ENCODE data around the gene FRS2.

Gene FRS2

GRCh38 chr12:69467366-69467765 lies 2.8 kb upstream of the FRS2 start:
- no peak for DNase-seq

GRCh38 chr12:69468237-69469026 lies 1.8 kb upstream of the FRS2 start:
- no peak for DNase-seq

- DNase-seq, result no peak
These were observed 367 bp upstream of the FRS2 start for GRCh38 chr12:69469854-69470188.

GRCh38 chr12:69471076-69471430 lies 865 bp downstream of the FRS2 start:
- DNase-seq, result no peak

GRCh38 chr12:69471667-69472385 lies 1.6 kb downstream of the FRS2 start:
- no peak for DNase-seq

GRCh38 chr12:69473262-69473661 lies 3.1 kb downstream of the FRS2 start:
- DNase-seq, result no peak

GRCh38 chr12:69474456-69474855 lies 4.3 kb downstream of the FRS2 start:
- DNase-seq, result no peak

GRCh38 chr12:69475237-69475975 lies 5.2 kb downstream of the FRS2 start:
- DNase-seq, result no peak

GRCh38 chr12:69476276-69477017 lies 6.3 kb downstream of the FRS2 start:
- no peak for DNase-seq

GRCh38 chr12:69479675-69480074 lies 9.5 kb downstream of the FRS2 start:
- DNase-seq, result no peak

GRCh38 chr12:69480698-69481097 lies 10.5 kb downstream of the FRS2 start:
- no peak for DNase-seq

GRCh38 chr12:69481133-69481532 lies 10.9 kb downstream of the FRS2 start:
- no peak for DNase-seq

- DNase-seq, result no peak
These were observed 13.5 kb downstream of the FRS2 start for GRCh38 chr12:69483700-69484099.

- no peak for DNase-seq
These were observed 14.2 kb downstream of the FRS2 start for GRCh38 chr12:69484428-69484827.

GRCh38 chr12:69490920-69491643 lies 20.9 kb downstream of the FRS2 start:
- DNase-seq, result no peak

GRCh38 chr12:69492739-69493138 lies 22.6 kb downstream of the FRS2 start:
- DNase-seq, result no peak

GRCh38 chr12:69495071-69495470 lies 24.9 kb downstream of the FRS2 start:
- DNase-seq, result no peak

GRCh38 chr12:69497308-69498026 lies 27.3 kb downstream of the FRS2 start:
- DNase-seq, result no peak

- no peak for DNase-seq
These were observed 30.4 kb downstream of the FRS2 start for GRCh38 chr12:69500631-69501030.

- DNase-seq, result no peak
These were observed 31.1 kb downstream of the FRS2 start for GRCh38 chr12:69501154-69501895.
